ENCODE measurements around the gene U2AF1L4. TPM values are rescaled to one million over a fixed set of nuclear protein-coding genes. Genes with fewer than 3 reads are reported as not detected.

U2AF1L4 gene
- total RNA-seq, 2 experiments from 2014 or later = 23.3 to 24.0 TPM

DNA sequence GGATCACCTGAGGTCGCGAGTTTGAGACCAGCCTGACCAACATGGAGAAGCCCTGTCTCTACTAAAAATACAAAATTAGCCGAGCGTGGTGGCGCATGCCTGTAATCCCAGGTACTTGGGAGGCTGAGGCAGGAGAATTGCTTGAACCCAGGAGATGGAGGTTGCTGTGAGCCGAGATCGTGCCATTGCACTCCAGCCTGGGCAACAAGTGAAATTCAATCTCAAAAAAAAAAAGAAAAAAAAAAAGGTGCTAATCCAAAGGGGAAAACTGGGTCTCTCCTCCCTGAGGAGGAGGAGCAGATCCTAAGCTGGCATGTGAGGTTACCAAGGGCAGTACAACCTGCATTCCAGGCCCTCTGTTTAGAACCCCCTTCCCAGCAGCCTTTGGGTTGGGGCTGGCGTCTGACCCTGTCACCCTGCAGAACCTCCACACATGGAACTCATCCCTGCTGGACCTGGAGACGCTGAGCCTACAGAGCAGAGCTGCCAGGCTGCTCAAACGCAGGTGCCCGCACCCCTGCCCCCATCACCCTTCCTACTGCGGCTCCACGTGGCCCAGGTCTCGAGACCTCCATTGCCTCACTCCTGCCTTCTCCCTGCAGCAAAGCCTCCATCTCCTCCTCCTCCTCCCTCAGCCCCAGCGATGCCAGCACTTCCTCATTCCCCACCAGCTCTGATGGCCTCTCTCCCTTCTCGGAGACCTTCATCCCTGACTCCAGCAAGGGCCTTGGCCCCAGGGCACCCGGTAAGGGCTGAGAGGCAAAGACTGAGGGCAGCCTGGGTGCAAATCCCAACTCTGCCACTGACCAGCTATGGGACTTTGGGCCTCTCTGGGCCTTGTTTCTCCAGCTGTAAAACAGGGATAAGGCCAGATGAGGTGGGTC lies 19.5 kb upstream of the U2AF1L4 start:
- Mint-ChIP-seq H3K36me3 (ENCODE audit: low read depth) (peaks cover 41% of the 10 kb centered on the region), H3K4me3 (no peak overlapping the region), H3K4me1 (ENCODE audit: low read depth) (peaks cover 4% of the 10 kb centered on the region), H3K27me3 (ENCODE audit: low read depth) (no peaks in the 10 kb centered on the region), H3K9me3 (ENCODE audit: insufficient read depth) (no peaks in the 10 kb centered on the region), H3K27ac (no peak overlapping the region)
- POLR2A ChIA-PET = no interaction called here
- DNase-seq (no peak), ATAC-seq (no peak)
- CTCF ChIA-PET = no interaction called here

DNA sequence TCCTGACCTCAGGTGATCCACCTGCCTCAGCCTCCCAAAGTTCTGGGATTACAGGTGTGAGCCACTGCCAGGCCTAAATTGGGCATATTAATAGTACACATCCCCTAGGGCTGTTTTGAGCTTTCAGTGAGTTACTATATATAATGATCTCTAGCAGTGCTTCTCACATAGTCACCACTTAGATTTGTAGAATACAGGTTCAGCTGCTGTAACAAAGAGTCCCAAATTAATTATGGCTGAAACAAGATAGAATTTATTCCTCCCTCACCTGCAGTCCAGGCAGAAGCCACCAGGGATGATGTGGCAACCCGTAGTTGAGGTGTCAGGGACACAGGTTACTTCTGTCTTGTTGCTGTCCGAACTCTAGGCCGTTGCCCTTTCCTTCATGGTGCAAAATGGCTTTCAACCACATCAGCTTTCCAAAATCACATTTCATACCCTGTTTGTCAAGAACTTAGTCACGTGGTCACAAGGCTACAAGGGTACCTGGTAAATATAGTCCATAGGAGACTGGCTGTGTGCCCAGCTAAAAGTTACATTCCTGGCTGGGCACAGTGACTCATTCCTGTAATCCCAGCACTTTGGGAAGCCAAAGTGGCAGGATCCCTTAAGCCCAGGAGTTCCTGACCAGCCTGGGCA lies 15.6 kb upstream of the U2AF1L4 start:
- Mint-ChIP-seq H3K4me1 (ENCODE audit: low read depth) (peaks cover 30% of the 10 kb centered on the region), H3K27ac (no peak overlapping the region), H3K4me3 (no peak overlapping the region), H3K36me3 (ENCODE audit: low read depth) (peaks cover 41% of the 10 kb centered on the region), H3K9me3 (ENCODE audit: insufficient read depth) (no peaks in the 10 kb centered on the region), H3K27me3 (ENCODE audit: low read depth) (no peaks in the 10 kb centered on the region)
- CTCF ChIA-PET = interaction anchor here (1.6 kb wide), 1 partner anchor 13 kb away, joined by 3 read pairs; the partner anchor contains the start of gene LIN37
- DNase-seq (no peak), ATAC-seq (no peak)
- POLR2A ChIA-PET = interaction anchor here (0.6 kb wide), 1 partner anchor 349 kb away, joined by 3 read pairs; no protein-coding TSS in a partner anchor

DNA sequence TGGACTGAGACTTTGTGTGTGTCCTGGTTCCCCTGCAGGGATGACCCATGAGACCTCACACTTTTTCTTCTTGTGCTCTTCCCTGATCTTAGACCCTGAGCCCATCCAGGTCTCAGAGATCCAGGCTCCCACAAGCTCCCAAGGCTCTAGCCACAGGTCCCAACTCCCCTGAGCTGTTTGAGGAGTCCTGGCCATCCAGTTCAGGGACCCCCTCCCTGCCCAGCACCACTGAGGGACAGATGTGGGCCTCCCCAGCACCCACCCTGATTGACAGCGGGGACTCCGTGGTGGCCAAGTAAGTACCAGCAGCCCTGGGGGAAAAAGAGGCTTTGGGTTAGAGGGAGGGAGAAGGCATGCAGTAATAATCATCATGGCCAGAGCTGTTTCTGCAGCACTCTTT lies 14.5 kb upstream of the U2AF1L4 start:
- POLR2A ChIA-PET = no interaction called here
- ATAC-seq (no peak), DNase-seq (no peak)
- Mint-ChIP-seq H3K4me3 (peak overlapping the region; percentile 60), H3K36me3 (ENCODE audit: low read depth) (peaks cover 35% of the 10 kb centered on the region), H3K9me3 (ENCODE audit: insufficient read depth) (no peaks in the 10 kb centered on the region), H3K27ac (no peak overlapping the region), H3K4me1 (ENCODE audit: low read depth) (peaks cover 33% of the 10 kb centered on the region), H3K27me3 (ENCODE audit: low read depth) (no peaks in the 10 kb centered on the region)
- CTCF ChIA-PET = no interaction called here

DNA sequence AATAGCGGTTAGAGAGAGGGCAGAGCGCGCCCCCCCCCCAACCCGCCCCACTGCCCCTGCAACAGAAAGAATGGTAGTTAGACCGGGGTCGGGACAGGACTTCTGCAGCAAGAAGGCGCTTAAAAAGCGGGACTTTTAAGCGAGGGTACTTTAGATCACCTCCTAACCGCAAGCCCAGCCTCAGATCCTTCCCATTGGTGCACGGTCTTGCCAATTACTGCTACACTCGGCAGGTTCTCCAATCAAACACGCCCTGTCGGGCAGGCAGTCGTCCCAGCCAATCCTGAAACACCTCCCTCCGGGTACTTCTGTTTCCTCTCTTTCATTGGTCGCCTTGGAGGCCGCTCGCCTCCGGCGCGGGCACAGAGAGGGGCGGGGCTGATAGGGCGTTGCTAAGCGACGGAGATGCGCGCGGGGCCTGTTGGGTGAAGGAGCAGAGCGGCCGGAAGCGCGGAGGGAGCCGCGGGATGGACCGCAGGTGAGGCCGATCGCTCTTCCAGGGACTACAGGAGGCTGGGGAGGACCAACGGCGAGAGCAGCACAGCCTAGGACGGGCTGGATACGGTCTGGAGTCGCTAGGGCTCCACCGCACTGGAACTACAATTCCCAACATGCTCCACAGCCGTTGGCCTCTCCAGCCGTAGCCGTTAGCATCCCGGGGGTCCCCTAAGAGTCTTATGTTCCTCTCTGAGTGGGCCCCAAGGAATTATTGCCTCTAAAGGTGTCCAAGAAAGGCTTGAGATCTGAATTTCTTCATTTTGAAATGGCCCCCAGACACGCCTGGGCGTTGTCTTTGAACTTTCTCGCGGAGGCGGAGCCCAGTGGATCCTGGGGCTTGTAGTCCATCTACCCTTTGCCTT lies 12.8 kb upstream of the U2AF1L4 start, which contains the start of gene PROSER3:
Gene PROSER3 (plus strand): TSS at position 428 of the 860 bp plus-strand sequence. CDS start 40 bp downstream, at position 468.
- Mint-ChIP-seq H3K27ac (peak within 1 kb of the TSS; percentile 96), H3K4me1 (ENCODE audit: low read depth) (peaks cover 36% of the 10 kb centered on the region), H3K27me3 (ENCODE audit: low read depth) (no peaks in the 10 kb centered on the region), H3K9me3 (ENCODE audit: insufficient read depth) (no peaks in the 10 kb centered on the region), H3K4me3 (peak within 1 kb of the TSS; percentile 89), H3K36me3 (ENCODE audit: low read depth) (peaks cover 36% of the 10 kb centered on the region)
- peak; percentile 99 for DNase-seq
- POLR2A ChIA-PET = interaction anchor here (0.9 to 1.6 kb wide), 5 partner anchors 9 to 116 kb away, joined by 3 to 6 read pairs (median 3); partner anchors contain the start of genes LIN37, PSENEN and U2AF1L4
- ATAC-seq = peak; percentile 99
- CTCF ChIA-PET = interaction anchor here (0.9 to 1.0 kb wide), 2 partner anchors 13 to 64 kb away, joined by 3 read pairs; partner anchors contain the start of genes PSENEN and U2AF1L4

DNA sequence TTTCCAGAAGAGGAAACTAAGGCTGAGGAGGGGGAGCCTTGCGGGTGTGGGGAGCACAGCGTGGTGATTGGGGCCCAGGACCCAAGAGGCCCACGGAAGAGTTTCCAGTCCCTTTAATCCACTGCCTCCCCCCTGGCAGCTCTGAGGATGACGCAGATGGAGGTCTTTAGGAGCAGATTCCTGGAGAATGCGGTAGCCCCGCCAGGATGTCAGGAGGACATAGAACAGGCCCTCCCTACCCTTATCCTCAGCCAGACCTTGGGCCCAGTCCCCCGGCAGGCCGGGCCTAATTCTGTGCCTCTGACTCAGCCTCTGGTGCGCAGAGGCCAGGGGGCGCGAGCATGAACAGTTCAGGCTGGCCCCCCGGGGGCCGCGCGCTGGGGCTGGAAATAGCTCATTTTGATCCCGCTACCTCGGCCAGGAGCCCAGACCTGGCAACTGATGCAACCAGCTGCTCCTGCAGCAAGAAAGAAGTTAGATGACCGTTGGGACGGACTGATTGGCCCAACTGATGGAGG lies 12.1 kb upstream of the U2AF1L4 start:
- Mint-ChIP-seq H3K27me3 (ENCODE audit: low read depth) (no peaks in the 10 kb centered on the region), H3K27ac (peak overlapping the region; percentile 96), H3K36me3 (ENCODE audit: low read depth) (peaks cover 36% of the 10 kb centered on the region), H3K9me3 (ENCODE audit: insufficient read depth) (no peaks in the 10 kb centered on the region), H3K4me1 (ENCODE audit: low read depth) (peaks cover 36% of the 10 kb centered on the region), H3K4me3 (peak overlapping the region; percentile 89)
- ATAC-seq = no peak
- peak; percentile 45 for DNase-seq
- POLR2A ChIA-PET = interaction anchor here (0.9 to 1.6 kb wide), 5 partner anchors 9 to 115 kb away, joined by 3 to 6 read pairs (median 3); partner anchors contain the start of genes LIN37, PSENEN and U2AF1L4
- CTCF ChIA-PET = interaction anchor here (0.9 to 1.0 kb wide), 2 partner anchors 12 to 63 kb away, joined by 3 read pairs; partner anchors contain the start of genes PSENEN and U2AF1L4

DNA sequence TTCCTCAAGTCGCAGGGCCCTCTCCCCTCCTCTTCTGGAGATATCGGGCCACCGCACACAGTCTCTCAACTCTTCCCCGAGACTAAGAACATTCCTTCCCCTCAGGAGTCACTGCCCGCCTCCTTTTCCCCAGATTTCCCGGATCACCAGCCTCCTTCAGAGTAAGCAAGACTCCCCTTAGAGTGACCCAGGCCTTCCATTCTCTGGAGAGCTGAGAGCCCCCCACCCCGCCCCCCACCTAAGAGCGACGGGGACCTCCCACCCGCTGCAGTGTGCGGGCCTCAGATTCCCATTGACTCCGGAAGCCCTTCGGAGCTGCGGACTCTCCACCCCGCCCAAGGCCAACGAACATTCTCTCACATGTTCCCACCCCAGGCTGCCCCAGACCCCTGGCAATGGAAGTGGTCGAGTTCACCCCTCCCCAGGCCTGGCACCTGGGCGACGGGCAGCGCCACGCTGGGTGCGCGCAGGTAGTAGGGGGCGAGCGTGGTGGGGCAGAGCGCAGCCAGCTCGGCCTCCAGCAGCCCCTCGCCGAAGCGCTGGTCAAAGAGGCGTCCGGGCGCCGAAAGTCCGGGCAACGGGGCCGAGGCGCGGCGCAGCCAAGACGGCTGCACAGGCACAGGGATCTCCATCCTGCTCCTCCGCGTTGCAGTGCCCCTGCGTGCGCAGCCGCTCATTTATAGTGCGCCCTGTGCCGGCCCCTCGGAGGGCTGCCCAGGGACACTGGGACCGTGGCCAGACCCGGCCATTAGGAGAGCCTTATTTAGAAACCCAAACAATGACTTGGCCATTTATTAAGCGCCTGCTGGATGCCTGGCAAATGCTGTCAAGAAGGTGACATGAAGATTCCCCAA lies 11.4 kb upstream of the U2AF1L4 start, which contains the start of gene HSPB6:
Gene HSPB6 (minus strand): TSS at position 653 of the 854 bp plus-strand sequence. CDS start 21 bp downstream, at position 632.
- Mint-ChIP-seq H3K27ac (peak within 1 kb of the TSS; percentile 96), H3K27me3 (ENCODE audit: low read depth) (no peaks in the 10 kb centered on the region), H3K9me3 (ENCODE audit: insufficient read depth) (no peaks in the 10 kb centered on the region), H3K36me3 (ENCODE audit: low read depth) (peaks cover 31% of the 10 kb centered on the region), H3K4me1 (ENCODE audit: low read depth) (peaks cover 36% of the 10 kb centered on the region), H3K4me3 (peak within 1 kb of the TSS; percentile 89)
- ChIA-PET POLR2A (interaction anchor here (0.9 to 1.6 kb wide), 5 partner anchors 8 to 114 kb away, joined by 3 to 6 read pairs (median 3); partner anchors contain the start of genes LIN37, PSENEN and U2AF1L4), CTCF (interaction anchor here (0.9 to 1.0 kb wide), 3 partner anchors 11 to 62 kb away, joined by 3 read pairs; partner anchors contain the start of genes PSENEN and U2AF1L4)
- ATAC-seq (no peak), DNase-seq (no peak)

DNA sequence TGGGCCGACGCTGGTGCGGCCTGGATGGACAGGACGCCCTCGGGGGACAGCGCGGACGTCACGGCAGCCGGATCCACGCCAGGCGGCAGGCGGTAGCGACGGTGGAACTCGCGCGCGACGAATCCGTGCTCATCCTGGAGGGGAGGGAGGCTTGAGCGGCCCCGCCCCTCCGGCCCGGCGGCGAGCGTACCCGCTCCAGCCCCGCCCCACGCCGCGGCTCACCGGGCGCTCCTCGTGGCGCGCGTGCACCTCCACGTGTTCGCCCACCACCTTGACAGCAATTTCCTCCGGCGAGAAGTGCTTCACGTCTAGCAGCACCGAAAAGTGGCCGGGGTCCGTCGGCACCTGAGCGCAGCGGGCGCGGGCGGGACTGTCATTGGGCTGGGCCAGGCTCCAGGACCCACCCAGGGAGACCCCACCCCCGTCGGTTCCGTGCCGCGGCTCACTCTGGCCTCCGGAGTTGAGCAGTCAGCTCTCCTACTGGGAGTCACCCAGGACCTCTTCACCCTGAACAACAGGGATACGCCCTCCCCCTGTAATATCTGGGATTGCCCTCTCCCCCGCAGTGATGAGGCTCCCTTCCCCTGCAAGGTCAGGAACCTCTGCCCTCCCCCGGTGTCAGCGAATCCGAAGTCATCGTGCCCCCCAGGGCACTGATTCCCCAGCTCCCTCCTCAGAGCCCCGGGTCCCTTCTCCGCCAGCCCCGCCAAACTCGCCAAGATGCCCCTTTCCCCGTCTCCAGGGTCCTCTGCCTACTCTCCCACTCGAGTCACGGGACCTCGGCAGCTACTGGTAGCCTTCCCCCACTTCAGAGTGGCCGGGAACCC lies 10.5 kb upstream of the U2AF1L4 start:
- no peaks in the 10 kb centered on the region for H3K9me3 Mint-ChIP-seq (ENCODE audit: insufficient read depth)
- peak overlapping the region; percentile 48 for H3K4me3 Mint-ChIP-seq
- H3K4me1 Mint-ChIP-seq (ENCODE audit: low read depth) = peaks cover 36% of the 10 kb centered on the region
- no peak for ATAC-seq
- H3K27ac Mint-ChIP-seq = no peak overlapping the region
- POLR2A ChIA-PET = no interaction called here
- peak; percentile 58 for DNase-seq
- CTCF ChIA-PET = interaction anchor here (1.0 kb wide), 1 partner anchor 10 kb away, joined by 3 read pairs; the partner anchor contains the start of genes PSENEN and U2AF1L4
- no peaks in the 10 kb centered on the region for H3K27me3 Mint-ChIP-seq (ENCODE audit: low read depth)
- H3K36me3 Mint-ChIP-seq (ENCODE audit: low read depth) = peaks cover 27% of the 10 kb centered on the region

DNA sequence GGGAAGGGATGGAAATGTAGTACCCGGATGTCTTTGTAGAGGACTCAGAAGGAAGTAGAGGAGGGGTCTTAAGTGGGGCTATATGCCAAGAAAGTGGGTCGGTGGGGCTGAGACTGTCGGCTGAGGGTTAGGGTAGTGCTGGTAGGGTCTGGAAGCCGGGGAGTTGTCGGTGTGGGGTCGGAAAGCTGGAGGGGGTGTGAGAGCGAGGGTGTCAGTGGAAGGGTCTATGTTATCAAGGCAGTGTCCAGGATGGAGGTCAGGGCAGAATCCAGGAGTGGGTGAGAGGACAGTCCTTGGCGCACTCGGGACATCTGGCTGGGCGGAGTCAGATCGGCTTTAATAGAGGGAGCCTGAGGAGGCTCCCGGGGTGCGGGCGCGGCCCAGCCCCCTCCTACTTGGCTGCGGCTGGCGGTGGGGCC lies 9.9 kb upstream of the U2AF1L4 start:
- POLR2A ChIA-PET = no interaction called here
- CTCF ChIA-PET = interaction anchor here (1.0 kb wide), 1 partner anchor 10 kb away, joined by 3 read pairs; the partner anchor contains the start of genes PSENEN and U2AF1L4

DNA sequence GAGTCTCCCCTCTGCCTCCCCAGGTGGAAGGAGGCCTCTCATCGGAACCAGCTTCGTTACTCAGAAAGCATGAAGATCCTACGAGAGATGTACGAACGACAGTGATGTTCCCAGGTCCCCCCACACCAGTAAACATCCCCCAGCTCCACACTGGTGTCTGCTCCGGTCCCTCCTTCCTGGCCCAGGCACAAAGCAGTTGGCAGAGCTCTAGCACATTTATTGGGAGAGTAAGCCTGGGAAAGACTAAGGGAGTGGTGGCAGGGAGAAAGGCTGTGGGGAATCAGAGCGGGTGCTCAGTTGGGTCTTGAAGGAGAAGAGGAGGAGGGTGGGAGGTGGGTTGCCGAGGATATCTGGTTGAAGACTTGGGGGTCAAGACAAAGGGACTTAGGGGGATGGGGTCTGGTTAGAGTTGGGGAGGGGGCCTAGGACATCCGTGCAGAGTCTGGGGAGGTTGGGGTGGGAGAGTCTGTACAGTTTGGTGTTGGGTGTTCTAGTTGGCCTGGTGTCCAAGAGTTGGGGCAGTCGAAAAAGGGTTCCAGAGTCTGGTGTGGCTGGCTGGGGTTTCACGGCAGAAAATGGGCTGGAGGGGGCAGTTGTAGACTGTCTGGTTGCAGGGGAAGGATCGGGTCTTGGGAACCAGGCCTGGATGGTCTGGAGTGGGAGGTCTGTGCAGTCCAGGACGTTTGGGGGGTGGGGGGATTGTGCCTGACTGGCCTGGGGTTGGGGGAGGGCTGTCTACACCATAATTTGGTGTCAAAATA lies 9.3 kb upstream of the U2AF1L4 start:
- H3K27me3 Mint-ChIP-seq (ENCODE audit: low read depth) = no peaks in the 10 kb centered on the region
- ChIA-PET POLR2A (no interaction called here), CTCF (no interaction called here)
- peaks cover 40% of the 10 kb centered on the region for H3K4me1 Mint-ChIP-seq (ENCODE audit: low read depth)
- no peak overlapping the region for H3K4me3 Mint-ChIP-seq
- ATAC-seq (no peak), DNase-seq (no peak)
- no peak overlapping the region for H3K27ac Mint-ChIP-seq
- H3K9me3 Mint-ChIP-seq (ENCODE audit: insufficient read depth) = no peaks in the 10 kb centered on the region
- H3K36me3 Mint-ChIP-seq (ENCODE audit: low read depth) = peaks cover 20% of the 10 kb centered on the region

More for the DNA sequence above, 9.9 kb upstream of the U2AF1L4 start:
- H3K9me3 Mint-ChIP-seq (ENCODE audit: insufficient read depth) = no peaks in the 10 kb centered on the region
- ATAC-seq (no peak), DNase-seq (no peak)
- H3K4me3 Mint-ChIP-seq = no peak overlapping the region
- no peak overlapping the region for H3K27ac Mint-ChIP-seq
- peaks cover 37% of the 10 kb centered on the region for H3K4me1 Mint-ChIP-seq (ENCODE audit: low read depth)
- no peaks in the 10 kb centered on the region for H3K27me3 Mint-ChIP-seq (ENCODE audit: low read depth)
- H3K36me3 Mint-ChIP-seq (ENCODE audit: low read depth) = peaks cover 24% of the 10 kb centered on the region
